CD4-positive, alpha-beta T cell (primary cell): Measurements from ENCODE around the gene IL4I1. TPM values are rescaled to one million over a fixed set of nuclear protein-coding genes. Genes with fewer than 3 reads are reported as not detected.

Experiments used
- ATAC-seq: fragments of 200-7000 bp; cut with Tn5 transposase; one replicate; pipeline ENCODE4 v1.10.0; 2022; ENCODE audit warnings: mild to moderate bottlenecking; ENCODE audit not compliant: poor library complexity
- CTCF ChIA-PET: fragments of 350-600 bp; sonication (Branson Sonifier 250); formaldehyde crosslinking; loops from one replicate; lab custom pipeline; 2021; ENCODE audit warnings: antibody characterized with exemption, inconsistent platforms; lab: Charles Lee
- POLR2A ChIA-PET: fragments of 350-600 bp; sonication (Branson Sonifier 250); formaldehyde crosslinking; loops from one replicate; lab custom pipeline; 2021; ENCODE audit warnings: antibody characterized with exemption, inconsistent platforms; lab: Charles Lee
- DNase-seq, 14 experiments: peaks; one replicate each; pipeline ENCODE4 v3.0.0-alpha.2; 2013 to 2020; ENCODE audit warnings: mixed read lengths in 2 of 14
- H3K27ac ChIP-seq, 2 donors: one replicate each; pipeline versions ENCODE4 v1.5.1 to v1.7.0; 2013; ENCODE audit warnings: low read length in 2 of 2, low read depth in 1 of 2, mild to moderate bottlenecking in 1 of 2
- H3K27me3 ChIP-seq, 2 experiments: 1 replicate in 1 of 2; 2 replicates in 1 of 2; pipeline versions ENCODE4 v1.6.1 to v1.7.0; 2013; ENCODE audit warnings: low read length in 2 of 2, control low read depth in 1 of 2, mild to moderate bottlenecking in 1 of 2, moderate library complexity in 1 of 2; ENCODE audit not compliant: insufficient read depth in 2 of 2, control insufficient read depth in 1 of 2
- H3K36me3 ChIP-seq: one replicate; pipeline ENCODE4 v1.6.1; 2013; ENCODE audit warnings: low read length, control low read depth; ENCODE audit not compliant: insufficient read depth
- H3K4me1 ChIP-seq: one replicate; pipeline ENCODE4 v1.6.1; 2013; ENCODE audit warnings: low read length, control low read depth; ENCODE audit not compliant: insufficient read depth
- H3K4me3 ChIP-seq: one replicate; pipeline ENCODE4 v1.5.1; 2013; ENCODE audit warnings: mild to moderate bottlenecking, low read length, moderate library complexity
- H3K9me3 ChIP-seq, 2 experiments: 1 replicate in 1 of 2; 2 replicates in 1 of 2; pipeline versions ENCODE4 v1.6.1 to v1.7.0; 2013; ENCODE audit warnings: low read length in 2 of 2, mild to moderate bottlenecking in 2 of 2, control low read depth in 1 of 2, moderate library complexity in 1 of 2; ENCODE audit not compliant: control insufficient read depth in 1 of 2, insufficient read depth in 1 of 2
- H3K27ac Mint-ChIP-seq: one replicate; pipeline ENCODE4 v1.8.0; 2020; ENCODE audit warnings: mixed read lengths
- H3K27me3 Mint-ChIP-seq: one replicate; pipeline ENCODE4 v1.8.0; 2021; ENCODE audit warnings: mixed read lengths
- H3K36me3 Mint-ChIP-seq: one replicate; pipeline ENCODE4 v1.8.0; 2021; ENCODE audit warnings: low read depth, mixed read lengths
- H3K4me1 Mint-ChIP-seq: one replicate; pipeline ENCODE4 v1.8.0; 2021; ENCODE audit warnings: low read depth, mixed read lengths
- H3K4me3 Mint-ChIP-seq: one replicate; pipeline ENCODE4 v1.8.0; 2020; ENCODE audit warnings: mild to moderate bottlenecking, mixed read lengths
- H3K9me3 Mint-ChIP-seq: one replicate; pipeline ENCODE4 v1.8.0; 2020; ENCODE audit warnings: mixed read lengths
- CTCF ChIP-seq: fragments of 200-600 bp; IDR thresholded peaks from one replicate; pipeline ENCODE4 v1.8.0; 2022; ENCODE audit warnings: antibody characterized with exemption, mild to moderate bottlenecking
- intact Hi-C, 2 experiments: fragments of 100-400 bp; cut with DNase I in 1 of 2; cut with micrococcal nuclease in 1 of 2; formaldehyde crosslinking; loops; one replicate each; pipeline versions ENCODE4 v1.15.1 to v1.9.0; 2023 to 2025; cut with DNase I, micrococcal nuclease
- microRNA-seq: library from miRNA; unstranded; fragments of <30 nt; microRNA quantifications from one replicate; pipeline ENCODE4 v1.2.0, GENCODE V29; 2021; ENCODE audit warnings: borderline microRNAs expressed, borderline replicate concordance
- total RNA-seq, 174 experiments: library from RNA in 2 of 174; stranded (reverse) in 2 of 174; gene quantifications; one replicate each; pipeline ENCODE4 v1.2.3 and lab custom pipeline; 2021 to 2026

Gene IL4I1
- total RNA-seq, 2 experiments from 2014 or later, result 4.7 to 5.4 TPM

- Mint-ChIP-seq H3K4me1 (no peaks in the 10 kb centered on the region), H3K36me3 (peaks cover 14% of the 10 kb centered on the region), H3K4me3 (no peak overlapping the region), H3K9me3 (no peaks in the 10 kb centered on the region), H3K27me3 (no peaks in the 10 kb centered on the region), H3K27ac (no peak overlapping the region)
- no peak overlapping the region for H3K4me3 ChIP-seq
- H3K36me3 ChIP-seq, result peaks cover 19% of the 10 kb centered on the region
- POLR2A ChIA-PET, result no interaction called here
- no peaks in the 10 kb centered on the region for H3K9me3 ChIP-seq
- DNase-seq (no peak), ATAC-seq (no peak)
- H3K4me1 ChIP-seq, result no peaks in the 10 kb centered on the region
- H3K27me3 ChIP-seq, result no peaks in the 10 kb centered on the region
- intact Hi-C loops, result no loop called here
- H3K27ac ChIP-seq, result no peak overlapping the region
- no peak for TF ChIP-seq CTCF
- CTCF ChIA-PET, result no interaction called here
Measured at GRCh38 chr19:49840321-49840720, 56.4 kb downstream of the IL4I1 start.

GRCh38 chr19:49839713-49840112 is 57.0 kb downstream of the IL4I1 start:
- no peak overlapping the region for H3K4me3 Mint-ChIP-seq
- no peaks in the 10 kb centered on the region for H3K27me3 ChIP-seq
- peaks cover 20% of the 10 kb centered on the region for H3K36me3 Mint-ChIP-seq
- ChIA-PET POLR2A (no interaction called here), CTCF (interaction anchor here (1.2 kb wide), 1 partner anchor 600 kb away, joined by 3 read pairs; no protein-coding TSS in a partner anchor)
- intact Hi-C loops, result no loop called here
- H3K4me1 Mint-ChIP-seq, result no peaks in the 10 kb centered on the region
- no peak overlapping the region for H3K27ac ChIP-seq
- no peak overlapping the region for H3K27ac Mint-ChIP-seq
- H3K4me1 ChIP-seq, result no peaks in the 10 kb centered on the region
- H3K27me3 Mint-ChIP-seq, result no peaks in the 10 kb centered on the region
- TF ChIP-seq CTCF, result no peak
- no peak overlapping the region for H3K4me3 ChIP-seq
- DNase-seq (no peak), ATAC-seq (no peak)
- H3K9me3 Mint-ChIP-seq, result no peaks in the 10 kb centered on the region
- peaks cover 25% of the 10 kb centered on the region for H3K36me3 ChIP-seq
- no peaks in the 10 kb centered on the region for H3K9me3 ChIP-seq

Small RNAs within 50 kb of the gene (microRNA-seq; reads per million reads assigned to microRNA genes)
- gene MIR4749 (0.81 reads per million), gene MIR4750 (not detected)

Other genes with a start within 250 kb of the IL4I1 start
- 100 to 1,000 TPM; 109 to 119 TPM for gene IRF3, start 231.0 kb downstream of the IL4I1 start, total RNA-seq
- 10 to 100 TPM in 1 of 2 experiments, 1 to 10 TPM in 1; 9.9 to 11.3 TPM for gene BCL2L12, start 231.0 kb downstream of the IL4I1 start, total RNA-seq
- 10 to 100 TPM; 41.5 to 46.4 TPM for gene PRMT1, start 219.6 kb downstream of the IL4I1 start, total RNA-seq
- gene ADM5, start 207.3 kb downstream of the IL4I1 start, total RNA-seq, result 1 to 10 TPM; 2.1 to 2.5 TPM
- under 1 TPM; 0.47 to 0.59 TPM for gene CPT1C, start 205.8 kb downstream of the IL4I1 start, total RNA-seq
- gene TSKS, start 133.6 kb downstream of the IL4I1 start, total RNA-seq, result 1 to 10 TPM; 2.1 to 2.9 TPM
- 10 to 100 TPM; 28.2 to 28.9 TPM for gene AP2A1, start 129.9 kb downstream of the IL4I1 start, total RNA-seq
- 10 to 100 TPM; 14.9 to 15.2 TPM for gene FUZ, start 83.6 kb downstream of the IL4I1 start, total RNA-seq
- gene MED25, start 78.6 kb downstream of the IL4I1 start, total RNA-seq, result 10 to 100 TPM; 67.2 to 67.8 TPM
- 100 to 1,000 TPM; 127 to 134 TPM for gene PTOV1, start 45.7 kb downstream of the IL4I1 start, total RNA-seq
- gene PNKP, start 29.3 kb downstream of the IL4I1 start, total RNA-seq, result 10 to 100 TPM; 96.1 to 98.1 TPM
- 10 to 100 TPM; 15.1 to 15.8 TPM for gene AKT1S1, start 19.5 kb downstream of the IL4I1 start, total RNA-seq
- 10 to 100 TPM; 35.5 to 35.8 TPM for gene TBC1D17, start 19.2 kb downstream of the IL4I1 start, total RNA-seq
- gene ATF5, start 32.3 kb upstream of the IL4I1 start, total RNA-seq, result 10 to 100 TPM; 16.3 to 19.1 TPM
- gene NUP62, start 32.6 kb upstream of the IL4I1 start, total RNA-seq, result 10 to 100 TPM; 19.2 to 21.7 TPM
- under 1 TPM in 1 of 2 experiments, not detected in 1; 0.08 TPM for gene SIGLEC11, start 64.3 kb upstream of the IL4I1 start, total RNA-seq
- 10 to 100 TPM; 65.1 to 65.4 TPM for gene VRK3, start 128.5 kb upstream of the IL4I1 start, total RNA-seq
- 1 to 10 TPM; 2.6 to 2.8 TPM for gene ZNF473, start 129.1 kb upstream of the IL4I1 start, total RNA-seq